ENCODE data around the gene ATP6V1B1.

DNA sequence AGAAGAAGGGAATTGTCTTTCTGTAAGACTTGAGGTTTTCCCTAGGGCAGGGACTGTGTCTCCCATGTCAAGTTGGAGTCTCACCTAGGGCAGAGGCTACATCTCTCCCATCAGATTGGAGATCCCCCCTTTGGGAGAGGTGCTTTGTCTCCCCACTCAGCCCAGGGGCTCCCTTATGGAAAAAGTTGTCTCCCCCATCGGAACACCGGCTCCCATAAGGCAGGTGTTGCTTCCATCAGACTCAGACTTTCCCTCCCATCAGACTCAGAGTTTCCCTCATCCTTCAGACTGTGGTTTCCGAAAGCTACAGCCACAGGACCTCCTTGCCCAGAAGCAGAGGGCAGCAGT lies 48.5 kb downstream of the ATP6V1B1 start:
- no peak for TF ChIP-seq POLR2A (IDR thresholded peaks at IDR 0.05; ENCODE audit: extremely low read depth, insufficient read length)
- TF ChIP-seq, protein P1, sequence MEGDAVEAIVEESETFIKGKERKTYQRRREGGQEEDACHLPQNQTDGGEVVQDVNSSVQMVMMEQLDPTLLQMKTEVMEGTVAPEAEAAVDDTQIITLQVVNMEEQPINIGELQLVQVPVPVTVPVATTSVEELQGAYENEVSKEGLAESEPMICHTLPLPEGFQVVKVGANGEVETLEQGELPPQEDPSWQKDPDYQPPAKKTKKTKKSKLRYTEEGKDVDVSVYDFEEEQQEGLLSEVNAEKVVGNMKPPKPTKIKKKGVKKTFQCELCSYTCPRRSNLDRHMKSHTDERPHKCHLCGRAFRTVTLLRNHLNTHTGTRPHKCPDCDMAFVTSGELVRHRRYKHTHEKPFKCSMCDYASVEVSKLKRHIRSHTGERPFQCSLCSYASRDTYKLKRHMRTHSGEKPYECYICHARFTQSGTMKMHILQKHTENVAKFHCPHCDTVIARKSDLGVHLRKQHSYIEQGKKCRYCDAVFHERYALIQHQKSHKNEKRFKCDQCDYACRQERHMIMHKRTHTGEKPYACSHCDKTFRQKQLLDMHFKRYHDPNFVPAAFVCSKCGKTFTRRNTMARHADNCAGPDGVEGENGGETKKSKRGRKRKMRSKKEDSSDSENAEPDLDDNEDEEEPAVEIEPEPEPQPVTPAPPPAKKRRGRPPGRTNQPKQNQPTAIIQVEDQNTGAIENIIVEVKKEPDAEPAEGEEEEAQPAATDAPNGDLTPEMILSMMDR (IDR thresholded peaks at IDR 0.05; ENCODE audit: low read depth, low read length) = no peak

Data from NB4 (cell line).